Measurements from ENCODE around the gene VSTM5. TPM values are rescaled to one million over a fixed set of nuclear protein-coding genes. Genes with fewer than 3 reads are reported as not detected.

The VSTM5 gene
- total RNA-seq, 1 experiment from 2014 or later = not detected

GRCh38 chr11:93871526-93871925 is 21.1 kb upstream of the VSTM5 start:
- intact Hi-C loops (cut with micrococcal nuclease) = no loop called here
- no peaks in the 10 kb centered on the region for H3K36me3 ChIP-seq (ENCODE audit: control insufficient read depth in 1 of 2, insufficient read depth in 2 of 2, low read length in 2 of 2)
- CTCF ChIA-PET = no interaction called here

GRCh38 chr11:93870616-93871015 is 20.2 kb upstream of the VSTM5 start:
- Histone ChIP-seq H3K4me2 (ENCODE audit: low read length) (no peak overlapping the region), H3K4me3 (replicated peaks in 1 of 2; ENCODE audit: low read depth in 1 of 2, low read length in 2 of 2) (no peak overlapping the region), H3K4me1 (ENCODE audit: control insufficient read depth in 1 of 2, insufficient read depth in 2 of 2, low read length in 2 of 2) (no peaks in the 10 kb centered on the region), H3K27ac (ENCODE audit: low read depth, low read length) (no peak overlapping the region), H3K79me2 (ENCODE audit: insufficient read depth, low read length) (no peaks in the 10 kb centered on the region), H3K9me3 (ENCODE audit: control insufficient read depth in 1 of 2, insufficient read depth in 1 of 2, low read depth in 1 of 2, low read length in 2 of 2) (no peaks in the 10 kb centered on the region), H4K20me1 (ENCODE audit: insufficient read depth) (no peaks in the 10 kb centered on the region), H3K27me3 (ENCODE audit: insufficient read depth, low read length) (no peaks in the 10 kb centered on the region), H3K9ac (ENCODE audit: low read length) (no peak overlapping the region), H3K9me2 (ENCODE audit: insufficient read depth) (no peaks in the 10 kb centered on the region), H2AFZ (ENCODE audit: low read depth, low read length, poor library complexity, severe bottlenecking) (no peak overlapping the region), H3K36me3 (ENCODE audit: control insufficient read depth in 1 of 2, insufficient read depth in 2 of 2, low read length in 2 of 2) (no peaks in the 10 kb centered on the region)
- no TSS peak for BruUV-seq (replicated peaks)
- DNase-seq (ENCODE audit: low read depth, low spot score) = no peak
- POLR2A ChIA-PET = no interaction called here
- intact Hi-C loops (cut with micrococcal nuclease) = no loop called here
- no peak for TF ChIP-seq SP1 (IDR thresholded peaks at IDR 0.05; ENCODE audit: low read depth)
- TF ChIP-seq MAX (IDR thresholded peaks at IDR 0.05) = no peak
- no peak for TF ChIP-seq YY1 (IDR thresholded peaks at IDR 0.05; ENCODE audit: extremely low read depth, insufficient replicate concordance, low read depth, low read length)
- TF ChIP-seq CEBPB (IDR thresholded peaks at IDR 0.05; ENCODE audit: low read depth) = no peak
- TF ChIP-seq CBX3 (IDR thresholded peaks at IDR 0.05; ENCODE audit: low read depth) = no peak
- TF ChIP-seq SRF (IDR thresholded peaks at IDR 0.05; ENCODE audit: low read depth) = no peak
- no peak for TF ChIP-seq POLR2A (IDR thresholded peaks at IDR 0.05; ENCODE audit: borderline replicate concordance, extremely low read depth, insufficient read depth, insufficient read length)
- no peak for TF ChIP-seq REST (IDR thresholded peaks at IDR 0.05; ENCODE audit: low read depth)
- CTCF ChIA-PET = no interaction called here
- RAD21 ChIA-PET (ENCODE audit: low non-redundant PET in 1 of 2, low total read pairs in 2 of 2, uncharacterized antibody in 2 of 2, unreplicated experiment in 2 of 2) = no interaction called here
- no peak for ATAC-seq

More at GRCh38 chr11:93871526-93871925, 21.1 kb upstream of the VSTM5 start:
- Histone ChIP-seq H3K27me3 (ENCODE audit: insufficient read depth, low read length) (no peaks in the 10 kb centered on the region), H3K9ac (ENCODE audit: low read length) (no peak overlapping the region), H3K9me3 (ENCODE audit: control insufficient read depth in 1 of 2, insufficient read depth in 1 of 2, low read depth in 1 of 2, low read length in 2 of 2) (no peaks in the 10 kb centered on the region), H3K27ac (ENCODE audit: low read depth, low read length) (no peak overlapping the region), H3K9me2 (ENCODE audit: insufficient read depth) (no peaks in the 10 kb centered on the region), H3K79me2 (ENCODE audit: insufficient read depth, low read length) (no peaks in the 10 kb centered on the region), H3K4me2 (ENCODE audit: low read length) (no peak overlapping the region), H4K20me1 (ENCODE audit: insufficient read depth) (no peaks in the 10 kb centered on the region), H3K4me3 (replicated peaks in 1 of 2; ENCODE audit: low read depth in 1 of 2, low read length in 2 of 2) (no peak overlapping the region), H3K4me1 (ENCODE audit: control insufficient read depth in 1 of 2, insufficient read depth in 2 of 2, low read length in 2 of 2) (no peaks in the 10 kb centered on the region), H2AFZ (ENCODE audit: low read depth, low read length, poor library complexity, severe bottlenecking) (no peak overlapping the region)
- BruUV-seq (replicated peaks) = no TSS peak
- ChIA-PET POLR2A (no interaction called here), RAD21 (ENCODE audit: low non-redundant PET in 1 of 2, low total read pairs in 2 of 2, uncharacterized antibody in 2 of 2, unreplicated experiment in 2 of 2) (no interaction called here)
- no peak for ATAC-seq
- no peak for DNase-seq (ENCODE audit: low read depth, low spot score)
- TF ChIP-seq JUND (IDR thresholded peaks at IDR 0.05) (no peak), ATF3 (IDR thresholded peaks at IDR 0.05) (no peak), SRF (IDR thresholded peaks at IDR 0.05; ENCODE audit: low read depth) (no peak), EGR1 (IDR thresholded peaks at IDR 0.05; ENCODE audit: low read depth) (no peak), POLR2A (IDR thresholded peaks at IDR 0.05; ENCODE audit: borderline replicate concordance, extremely low read depth, insufficient read depth, insufficient read length) (no peak), ZFX (IDR thresholded peaks at IDR 0.05) (no peak), ELF1 (IDR thresholded peaks at IDR 0.05; ENCODE audit: borderline replicate concordance, low read depth) (no peak), EZH2phosphoT487 (IDR thresholded peaks at IDR 0.05; ENCODE audit: borderline replicate concordance) (no peak), TCF7L2 (IDR thresholded peaks at IDR 0.05; ENCODE audit: borderline replicate concordance, extremely low read depth, insufficient read depth, insufficient read length) (no peak), SIN3A (IDR thresholded peaks at IDR 0.05; ENCODE audit: low read depth) (no peak), YY1 (IDR thresholded peaks at IDR 0.05; ENCODE audit: extremely low read depth, insufficient replicate concordance, low read depth, low read length) (no peak)

Data from HCT116 (cell line).